ENCODE measurements around the gene POLR2E. TPM values are rescaled to one million over a fixed set of nuclear protein-coding genes. Genes with fewer than 3 reads are reported as not detected.

The POLR2E gene
- total and polyA plus RNA-seq, 4 donors = 51.8 to 211 (median 171) TPM

- Histone ChIP-seq H3K27ac (ENCODE audit: low read depth in 1 of 2, low read length in 2 of 2) (peak within 1 kb of the TSS; percentile 97 to 99), H3K36me3 (ENCODE audit: control insufficient read depth in 4 of 4, insufficient read depth in 3 of 4, low read depth in 1 of 4, low read length in 3 of 4) (peaks cover 2 to 19% (median 11%) of the 10 kb centered on the region in 4 donors), H3K27me3 (ENCODE audit: control insufficient read depth in 4 of 4, insufficient read depth in 4 of 4, low read length in 3 of 4) (no peaks in the 10 kb centered on the region), H3K9me3 (ENCODE audit: control insufficient read depth in 4 of 4, low read length in 3 of 4) (no peaks in the 10 kb centered on the region), H3K9ac (ENCODE audit: low read depth in 1 of 2, low read length in 2 of 2) (peak within 1 kb of the TSS; percentile 63 to 86), H3K4me1 (ENCODE audit: control insufficient read depth in 4 of 4, insufficient read depth in 4 of 4, low read length in 3 of 4) (peaks cover 18 to 47% (median 27%) of the 10 kb centered on the region in 4 donors), H3K4me3 (ENCODE audit: low read depth in 1 of 3, low read length in 3 of 3) (peak within 1 kb of the TSS; percentile 59 to 93 (median 75))
- WGBS = under 1% methylated on average over 75 of the region's 75 CpGs
- DNase-seq (ENCODE audit: low spot score) = peak; percentile 99
- TF ChIP-seq FOXA2 (IDR thresholded peaks at IDR 0.05) (no peak), RAD21 (IDR thresholded peaks at IDR 0.05) (peak in 1 of 2 donors; percentile 40), RXRA (IDR thresholded peaks at IDR 0.05) (no peak), SP1 (IDR thresholded peaks at IDR 0.05) (peak; percentile 88), FOXA1 (IDR thresholded peaks at IDR 0.05) (no peak), MAX (IDR thresholded peaks at IDR 0.05) (no peak), EGR1 (IDR thresholded peaks at IDR 0.05; ENCODE audit: low read depth in 2 of 2) (no peak), HNF4A (conservative IDR thresholded peaks at IDR 0.05) (no peak), NR2F2 (IDR thresholded peaks at IDR 0.05) (no peak), JUND (IDR thresholded peaks at IDR 0.05) (no peak), GABPA (IDR thresholded peaks at IDR 0.05 in 1 of 2, conservative IDR thresholded peaks at IDR 0.05 in 1 of 2) (peak in 1 of 2 donors; percentile 78), REST (IDR thresholded peaks at IDR 0.05) (peak; percentile 45), TAF1 (conservative IDR thresholded peaks at IDR 0.05) (peak; percentile 77), YY1 (IDR thresholded peaks at IDR 0.05) (peak; percentile 77)
- TF ChIP-seq, protein P1, sequence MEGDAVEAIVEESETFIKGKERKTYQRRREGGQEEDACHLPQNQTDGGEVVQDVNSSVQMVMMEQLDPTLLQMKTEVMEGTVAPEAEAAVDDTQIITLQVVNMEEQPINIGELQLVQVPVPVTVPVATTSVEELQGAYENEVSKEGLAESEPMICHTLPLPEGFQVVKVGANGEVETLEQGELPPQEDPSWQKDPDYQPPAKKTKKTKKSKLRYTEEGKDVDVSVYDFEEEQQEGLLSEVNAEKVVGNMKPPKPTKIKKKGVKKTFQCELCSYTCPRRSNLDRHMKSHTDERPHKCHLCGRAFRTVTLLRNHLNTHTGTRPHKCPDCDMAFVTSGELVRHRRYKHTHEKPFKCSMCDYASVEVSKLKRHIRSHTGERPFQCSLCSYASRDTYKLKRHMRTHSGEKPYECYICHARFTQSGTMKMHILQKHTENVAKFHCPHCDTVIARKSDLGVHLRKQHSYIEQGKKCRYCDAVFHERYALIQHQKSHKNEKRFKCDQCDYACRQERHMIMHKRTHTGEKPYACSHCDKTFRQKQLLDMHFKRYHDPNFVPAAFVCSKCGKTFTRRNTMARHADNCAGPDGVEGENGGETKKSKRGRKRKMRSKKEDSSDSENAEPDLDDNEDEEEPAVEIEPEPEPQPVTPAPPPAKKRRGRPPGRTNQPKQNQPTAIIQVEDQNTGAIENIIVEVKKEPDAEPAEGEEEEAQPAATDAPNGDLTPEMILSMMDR (IDR thresholded peaks at IDR 0.05; ENCODE audit: low read depth, low read length, missing input control) = no peak
- TF ChIP-seq, protein P2, sequence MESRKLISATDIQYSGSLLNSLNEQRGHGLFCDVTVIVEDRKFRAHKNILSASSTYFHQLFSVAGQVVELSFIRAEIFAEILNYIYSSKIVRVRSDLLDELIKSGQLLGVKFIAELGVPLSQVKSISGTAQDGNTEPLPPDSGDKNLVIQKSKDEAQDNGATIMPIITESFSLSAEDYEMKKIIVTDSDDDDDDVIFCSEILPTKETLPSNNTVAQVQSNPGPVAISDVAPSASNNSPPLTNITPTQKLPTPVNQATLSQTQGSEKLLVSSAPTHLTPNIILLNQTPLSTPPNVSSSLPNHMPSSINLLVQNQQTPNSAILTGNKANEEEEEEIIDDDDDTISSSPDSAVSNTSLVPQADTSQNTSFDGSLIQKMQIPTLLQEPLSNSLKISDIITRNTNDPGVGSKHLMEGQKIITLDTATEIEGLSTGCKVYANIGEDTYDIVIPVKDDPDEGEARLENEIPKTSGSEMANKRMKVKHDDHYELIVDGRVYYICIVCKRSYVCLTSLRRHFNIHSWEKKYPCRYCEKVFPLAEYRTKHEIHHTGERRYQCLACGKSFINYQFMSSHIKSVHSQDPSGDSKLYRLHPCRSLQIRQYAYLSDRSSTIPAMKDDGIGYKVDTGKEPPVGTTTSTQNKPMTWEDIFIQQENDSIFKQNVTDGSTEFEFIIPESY (IDR thresholded peaks at IDR 0.05) = no peak
Observed at GRCh38 chr19:1103708-1104310, 8.6 kb upstream of the POLR2E start, which contains the start of gene GPX4. TSS of gene GPX4 (plus strand) at chr19:1103994. CDS start at chr19:1104044, 50 bp downstream.
